ENCODE data around the gene HS6ST1. TPM values are rescaled to one million over a fixed set of nuclear protein-coding genes. Genes with fewer than 3 reads are reported as not detected.

HS6ST1 gene
- total RNA-seq, 1 donor from 2014 or later, result 33.1 TPM

DNA sequence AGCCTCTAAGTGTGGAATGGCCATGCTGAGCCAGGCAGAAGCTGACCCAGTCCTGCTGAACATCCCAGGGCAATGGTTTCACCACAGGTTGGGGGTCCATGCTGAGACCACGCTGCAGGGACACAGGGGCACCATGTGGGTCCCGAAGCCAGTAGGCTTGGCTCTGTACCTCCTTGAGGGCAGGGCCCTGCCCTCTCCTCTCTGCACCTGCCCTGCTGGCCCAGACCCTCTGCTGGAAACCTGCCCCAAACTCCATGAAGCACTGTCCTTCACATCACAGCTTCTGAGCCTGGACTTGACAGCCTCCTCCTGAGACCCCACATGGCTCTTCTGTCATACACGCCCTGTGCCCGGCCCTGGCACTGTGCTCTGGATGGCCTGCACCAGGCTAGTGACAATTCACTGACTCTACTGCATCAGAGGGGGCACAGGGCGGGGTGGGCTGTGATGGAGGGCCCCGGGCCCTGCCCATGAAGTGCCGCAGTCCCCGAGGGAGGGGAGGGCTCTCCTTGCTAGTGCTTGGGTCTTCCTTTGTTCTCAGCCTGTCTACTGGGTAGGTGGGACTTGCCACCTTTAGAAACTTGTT lies 24.7 kb downstream of the HS6ST1 start:
- H3K4me3 Mint-ChIP-seq (ENCODE audit: unreplicated experiment), result no peak overlapping the region

DNA sequence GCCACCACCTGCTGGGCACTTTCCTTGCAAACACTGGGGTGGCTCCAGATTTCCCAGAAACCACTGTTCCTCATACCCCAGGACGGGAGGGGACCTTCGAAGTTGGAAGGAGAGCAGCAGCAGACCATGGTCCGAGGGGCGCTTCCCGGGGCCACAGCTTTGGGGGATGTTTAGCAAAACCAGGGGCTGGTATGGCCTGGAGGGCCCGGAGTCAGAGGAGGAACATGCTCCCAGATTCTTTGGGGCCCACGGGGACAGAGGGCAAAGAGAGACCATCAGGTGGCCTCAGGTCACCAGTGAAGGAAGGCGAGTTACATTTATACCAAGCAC lies 25.3 kb downstream of the HS6ST1 start:
- peaks cover 5% of the 10 kb centered on the region for H3K9me3 Mint-ChIP-seq (ENCODE audit: low read depth)
- peak; percentile 76 for DNase-seq (ENCODE audit: low spot score)
- peaks cover 2% of the 10 kb centered on the region for H3K36me3 Mint-ChIP-seq (ENCODE audit: low read depth)
- TF ChIP-seq CTCF (IDR thresholded peaks at IDR 0.05), result no peak
- H3K4me1 Mint-ChIP-seq (ENCODE audit: low read depth), result peaks cover 7% of the 10 kb centered on the region
- H3K27me3 Mint-ChIP-seq (ENCODE audit: low read depth), result no peaks in the 10 kb centered on the region
- H3K4me3 Mint-ChIP-seq (ENCODE audit: unreplicated experiment), result no peak overlapping the region
- H3K27ac Mint-ChIP-seq (ENCODE audit: unreplicated experiment), result no peak overlapping the region

More for the DNA sequence above, 24.7 kb downstream of the HS6ST1 start:
- Mint-ChIP-seq H3K27ac (ENCODE audit: unreplicated experiment) (no peak overlapping the region), H3K27me3 (ENCODE audit: low read depth) (no peaks in the 10 kb centered on the region), H3K36me3 (ENCODE audit: low read depth) (peaks cover 2% of the 10 kb centered on the region), H3K9me3 (ENCODE audit: low read depth) (peaks cover 5% of the 10 kb centered on the region), H3K4me1 (ENCODE audit: low read depth) (peaks cover 8% of the 10 kb centered on the region)
- no peak for TF ChIP-seq CTCF (IDR thresholded peaks at IDR 0.05)
- DNase-seq (ENCODE audit: low spot score), result peak; percentile 64

- Mint-ChIP-seq H3K4me1 (ENCODE audit: low read depth) (peaks cover 5% of the 10 kb centered on the region), H3K36me3 (ENCODE audit: low read depth) (peaks cover 2% of the 10 kb centered on the region), H3K27ac (ENCODE audit: unreplicated experiment) (no peak overlapping the region), H3K27me3 (ENCODE audit: low read depth) (no peaks in the 10 kb centered on the region), H3K4me3 (ENCODE audit: unreplicated experiment) (no peak overlapping the region), H3K9me3 (ENCODE audit: low read depth) (peaks cover 5% of the 10 kb centered on the region)
- peak; percentile 85 for DNase-seq (ENCODE audit: low spot score)
- TF ChIP-seq CTCF (IDR thresholded peaks at IDR 0.05), result no peak
Measured at GRCh38 chr2:128292599-128293425, 25.9 kb downstream of the HS6ST1 start.

- Mint-ChIP-seq H3K27me3 (ENCODE audit: low read depth) (no peaks in the 10 kb centered on the region), H3K36me3 (ENCODE audit: low read depth) (peaks cover 2% of the 10 kb centered on the region), H3K9me3 (ENCODE audit: low read depth) (peaks cover 5% of the 10 kb centered on the region), H3K4me3 (ENCODE audit: unreplicated experiment) (no peak overlapping the region), H3K4me1 (ENCODE audit: low read depth) (peaks cover 5% of the 10 kb centered on the region), H3K27ac (ENCODE audit: unreplicated experiment) (no peak overlapping the region)
- DNase-seq (ENCODE audit: low spot score), result peak; percentile 82
- no peak for TF ChIP-seq CTCF (IDR thresholded peaks at IDR 0.05)
Measured at GRCh38 chr2:128291844-128292598, 26.6 kb downstream of the HS6ST1 start.

DNA sequence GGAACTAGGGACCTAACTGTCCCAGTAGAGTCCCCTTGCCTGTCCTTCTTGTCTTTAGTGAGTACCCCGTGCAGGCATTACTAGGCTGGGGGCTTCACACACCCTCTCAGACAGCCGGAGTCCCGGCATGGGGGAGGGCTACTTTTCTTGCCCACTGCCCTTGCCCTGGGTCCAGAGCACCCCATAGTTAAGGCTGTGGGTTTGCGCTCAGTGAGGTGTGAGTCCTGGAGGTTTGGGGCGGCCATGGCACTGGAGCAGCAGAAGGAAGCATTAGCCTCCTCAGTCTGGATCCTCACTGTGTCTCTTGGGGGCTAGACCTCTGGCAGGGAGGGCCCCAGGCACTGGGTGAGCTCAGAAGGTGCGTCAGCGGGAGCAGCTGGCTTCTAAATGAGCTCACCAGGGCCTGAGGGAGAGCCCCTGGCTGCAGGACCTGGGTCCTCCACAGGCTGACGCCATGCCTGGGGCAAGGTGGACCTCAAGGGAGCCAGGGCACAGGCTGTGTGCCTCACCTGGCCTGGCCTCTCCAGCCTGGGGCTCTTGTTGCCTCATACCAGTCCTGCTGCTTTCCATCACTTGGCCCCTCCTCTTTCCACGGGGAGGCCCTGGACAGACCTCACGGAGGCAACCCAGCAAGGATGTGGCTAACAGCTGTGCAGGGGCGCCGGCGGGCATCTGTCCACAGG lies 27.4 kb downstream of the HS6ST1 start:
- H3K36me3 Mint-ChIP-seq (ENCODE audit: low read depth), result peaks cover 2% of the 10 kb centered on the region
- H3K27ac Mint-ChIP-seq (ENCODE audit: unreplicated experiment), result no peak overlapping the region
- peaks cover 5% of the 10 kb centered on the region for H3K4me1 Mint-ChIP-seq (ENCODE audit: low read depth)
- no peak overlapping the region for H3K4me3 Mint-ChIP-seq (ENCODE audit: unreplicated experiment)
- DNase-seq (ENCODE audit: low spot score), result peak; percentile 74
- no peak for TF ChIP-seq CTCF (IDR thresholded peaks at IDR 0.05)
- H3K27me3 Mint-ChIP-seq (ENCODE audit: low read depth), result no peaks in the 10 kb centered on the region
- H3K9me3 Mint-ChIP-seq (ENCODE audit: low read depth), result peaks cover 5% of the 10 kb centered on the region
